ENCODE measurements around the gene ROPN1.

- TF ChIP-seq POLR2AphosphoS5 (IDR thresholded peaks at IDR 0.05; ENCODE audit: low read depth, low read length) (no peak), CTCF (IDR thresholded peaks at IDR 0.05 in 2 of 3, conservative IDR thresholded peaks at IDR 0.05 in 1 of 3; ENCODE audit: borderline replicate concordance in 1 of 3, insufficient read depth in 1 of 3, low read depth in 2 of 3, low read length in 2 of 3) (no peak), CEBPB (IDR thresholded peaks at IDR 0.05; ENCODE audit: low read depth) (no peak), RAD21 (IDR thresholded peaks at IDR 0.05; ENCODE audit: low read depth) (no peak), POLR2A (IDR thresholded peaks at IDR 0.05; ENCODE audit: borderline replicate concordance, extremely low read depth, insufficient read depth, insufficient read length) (no peak), REST (IDR thresholded peaks at IDR 0.05; ENCODE audit: low read depth) (no peak), ATF3 (IDR thresholded peaks at IDR 0.05) (no peak), EZH2phosphoT487 (IDR thresholded peaks at IDR 0.05; ENCODE audit: borderline replicate concordance) (no peak), EZH2 (IDR thresholded peaks at IDR 0.05) (no peak), YY1 (IDR thresholded peaks at IDR 0.05; ENCODE audit: extremely low read depth, insufficient replicate concordance, low read depth, low read length) (no peak), EGR1 (IDR thresholded peaks at IDR 0.05; ENCODE audit: low read depth) (no peak)
Measured at GRCh38 chr3:123952844-123953520, 38.9 kb downstream of the ROPN1 start.
